DND-41 (cell line): ENCODE data around the gene DNAJC7.

Source experiments
- EZH2 ChIP-seq: IDR thresholded peaks from 3 replicates; pipeline ENCODE4 v1.6.1; 2012; ENCODE audit warnings: borderline replicate concordance, low read depth, mild to moderate bottlenecking, moderate library complexity, low read length, inconsistent platforms; ENCODE audit not compliant: severe bottlenecking
- TF ChIP-seq, protein P1 (sequence below): IDR thresholded peaks from 2 replicates; pipeline ENCODE4 v1.5.1; 2012; ENCODE audit warnings: borderline replicate concordance, low read length, moderate library complexity, mild to moderate bottlenecking; ENCODE audit not compliant: poor library complexity, severe bottlenecking; ENCODE audit errors: extremely low read depth

DNA sequence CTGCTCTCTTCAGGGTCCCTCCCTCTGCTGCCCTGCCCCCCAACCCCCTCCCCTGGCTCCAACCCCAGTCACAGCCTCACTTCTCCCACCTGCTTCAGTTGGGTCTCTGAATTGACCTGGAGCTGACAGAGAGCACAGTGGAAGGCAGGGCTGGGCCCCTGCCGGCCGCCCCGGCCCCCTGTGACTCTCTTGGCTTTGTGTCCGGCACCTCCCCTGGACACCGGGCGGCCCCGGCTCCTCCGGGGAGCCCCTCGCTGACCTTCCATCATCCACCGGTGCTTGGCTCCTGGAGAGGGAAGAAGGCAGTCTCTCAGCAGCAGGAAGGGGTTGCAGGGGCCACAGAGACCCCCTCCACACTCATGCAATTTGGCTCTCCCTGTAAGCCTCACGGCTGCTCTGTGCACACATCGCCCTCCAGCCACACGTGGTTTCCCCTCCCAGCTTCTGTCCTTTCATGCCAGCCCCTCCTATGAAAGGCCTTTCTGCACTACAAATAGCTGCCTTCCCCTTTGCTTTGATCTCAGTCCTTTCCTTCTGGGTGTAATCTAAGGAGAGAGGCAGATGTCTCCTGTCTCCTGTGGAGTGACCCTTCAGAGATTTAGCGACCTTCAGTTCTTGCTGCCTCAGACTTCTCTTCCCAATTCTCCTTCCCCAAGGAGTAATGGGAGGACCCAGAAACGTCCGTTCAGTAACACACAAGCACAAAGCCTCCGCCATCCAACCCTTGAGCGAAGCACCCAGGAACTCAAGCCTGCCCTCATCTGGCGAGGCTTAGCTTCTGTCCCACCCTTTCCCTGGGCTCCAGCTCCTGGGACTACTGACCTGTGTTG lies 10.9 kb upstream of the DNAJC7 start:
- TF ChIP-seq, protein P1, sequence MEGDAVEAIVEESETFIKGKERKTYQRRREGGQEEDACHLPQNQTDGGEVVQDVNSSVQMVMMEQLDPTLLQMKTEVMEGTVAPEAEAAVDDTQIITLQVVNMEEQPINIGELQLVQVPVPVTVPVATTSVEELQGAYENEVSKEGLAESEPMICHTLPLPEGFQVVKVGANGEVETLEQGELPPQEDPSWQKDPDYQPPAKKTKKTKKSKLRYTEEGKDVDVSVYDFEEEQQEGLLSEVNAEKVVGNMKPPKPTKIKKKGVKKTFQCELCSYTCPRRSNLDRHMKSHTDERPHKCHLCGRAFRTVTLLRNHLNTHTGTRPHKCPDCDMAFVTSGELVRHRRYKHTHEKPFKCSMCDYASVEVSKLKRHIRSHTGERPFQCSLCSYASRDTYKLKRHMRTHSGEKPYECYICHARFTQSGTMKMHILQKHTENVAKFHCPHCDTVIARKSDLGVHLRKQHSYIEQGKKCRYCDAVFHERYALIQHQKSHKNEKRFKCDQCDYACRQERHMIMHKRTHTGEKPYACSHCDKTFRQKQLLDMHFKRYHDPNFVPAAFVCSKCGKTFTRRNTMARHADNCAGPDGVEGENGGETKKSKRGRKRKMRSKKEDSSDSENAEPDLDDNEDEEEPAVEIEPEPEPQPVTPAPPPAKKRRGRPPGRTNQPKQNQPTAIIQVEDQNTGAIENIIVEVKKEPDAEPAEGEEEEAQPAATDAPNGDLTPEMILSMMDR, result peak; percentile 40
- no peak for TF ChIP-seq EZH2
